Nephron (organoid): Measurements from ENCODE around the gene PCSK2.

ENCODE experiments used
- H3K27ac Mint-ChIP-seq, 3 experiments: 2 replicates each; pipeline ENCODE4 v1.8.0; 2020; ENCODE audit warnings: mixed read lengths in 3 of 3, mild to moderate bottlenecking in 2 of 3, moderate library complexity in 1 of 3
- H3K27me3 Mint-ChIP-seq: 2 replicates; pipeline ENCODE4 v1.8.0; 2021; ENCODE audit warnings: low read depth, mild to moderate bottlenecking, moderate library complexity, mixed read lengths
- H3K36me3 Mint-ChIP-seq: 2 replicates; pipeline ENCODE4 v1.8.0; 2020; ENCODE audit warnings: low read depth, mixed read lengths
- H3K4me1 Mint-ChIP-seq: 2 replicates; pipeline ENCODE4 v1.8.0; 2020; ENCODE audit warnings: mixed read lengths
- H3K4me3 Mint-ChIP-seq, 3 experiments: 2 replicates each; pipeline ENCODE4 v1.8.0; 2020; ENCODE audit warnings: mild to moderate bottlenecking in 3 of 3, mixed read lengths in 3 of 3, moderate library complexity in 2 of 3
- H3K9me3 Mint-ChIP-seq: 2 replicates; pipeline ENCODE4 v1.8.0; 2020; ENCODE audit warnings: mixed read lengths
- CTCF ChIP-seq, 3 experiments: fragments of 200-600 bp; sonication (generic); IDR thresholded peaks; one replicate each; pipeline ENCODE4 v1.5.0; 2021; ENCODE audit warnings: antibody characterized with exemption in 3 of 3; ENCODE audit not compliant: unreplicated experiment in 3 of 3

PCSK2 gene

GRCh38 chr20:17223553-17223952 lies 3.3 kb upstream of the PCSK2 start:
- TF ChIP-seq CTCF (IDR thresholded peaks at IDR 0.05; ENCODE audit: unreplicated experiment in 3 of 3) = no peak
- Mint-ChIP-seq H3K36me3 (no peaks in the 10 kb centered on the region), H3K27ac (no peak overlapping the region), H3K4me3 (no peak overlapping the region), H3K27me3 (peaks cover 68% of the 10 kb centered on the region), H3K9me3 (no peaks in the 10 kb centered on the region), H3K4me1 (peaks cover 17% of the 10 kb centered on the region)

DNA sequence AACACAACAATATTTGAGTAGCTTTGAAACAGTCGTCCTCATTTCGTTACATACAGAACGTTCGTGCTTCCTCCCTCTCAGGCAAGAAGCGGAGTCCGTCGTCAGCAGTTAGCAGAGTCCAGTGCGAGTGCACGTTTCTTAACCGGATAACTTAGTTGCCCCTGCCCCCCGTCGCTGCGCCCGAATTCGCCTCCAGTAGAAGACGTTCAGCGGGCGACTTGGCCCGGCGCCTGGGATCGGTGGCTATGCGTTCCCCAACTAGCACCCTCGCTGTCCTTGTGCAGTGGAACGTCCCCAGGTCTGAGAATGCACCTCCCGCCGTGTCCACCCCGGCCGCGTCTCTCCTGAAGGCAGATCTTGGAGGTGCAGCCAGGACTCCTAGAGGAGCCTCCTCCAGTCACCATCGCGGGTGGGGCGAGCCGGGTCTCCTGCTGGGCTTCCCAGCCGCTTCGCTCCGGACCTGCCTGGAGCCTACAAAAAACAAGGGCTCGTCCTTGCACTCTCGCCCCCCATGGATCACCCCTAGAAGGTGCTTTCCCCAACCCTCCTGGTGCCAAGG lies 910 bp upstream of the PCSK2 start:
- Mint-ChIP-seq H3K27me3 (peaks cover 87% of the 10 kb centered on the region), H3K36me3 (no peaks in the 10 kb centered on the region), H3K4me3 (peak overlapping the region; percentile 78 to 82 (median 80)), H3K27ac (no peak overlapping the region), H3K4me1 (peaks cover 27% of the 10 kb centered on the region), H3K9me3 (no peaks in the 10 kb centered on the region)
- no peak for TF ChIP-seq CTCF (IDR thresholded peaks at IDR 0.05; ENCODE audit: unreplicated experiment in 3 of 3)

DNA sequence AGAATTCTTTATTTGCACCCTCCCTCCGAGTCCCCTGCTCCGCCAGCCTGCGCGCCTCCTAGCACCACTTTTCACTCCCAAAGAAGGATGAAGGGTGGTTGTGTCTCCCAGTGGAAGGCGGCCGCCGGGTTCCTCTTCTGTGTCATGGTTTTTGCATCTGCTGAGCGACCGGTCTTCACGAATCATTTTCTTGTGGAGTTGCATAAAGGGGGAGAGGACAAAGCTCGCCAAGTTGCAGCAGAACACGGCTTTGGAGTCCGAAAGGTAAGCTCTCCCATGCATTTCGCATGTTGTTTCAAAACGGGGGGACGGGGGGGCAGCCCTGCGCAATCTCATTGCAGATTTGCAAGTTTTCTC lies 357 bp downstream of the PCSK2 start:
- Mint-ChIP-seq H3K4me3 (peak overlapping the region; percentile 80 to 86 (median 83)), H3K36me3 (no peaks in the 10 kb centered on the region)

GRCh38 chr20:17227669-17228623 lies 1.1 kb downstream of the PCSK2 start:
- H3K9me3 Mint-ChIP-seq = no peaks in the 10 kb centered on the region
- peaks cover 27% of the 10 kb centered on the region for H3K4me1 Mint-ChIP-seq
- peak overlapping the region; percentile 80 to 86 (median 83) for H3K4me3 Mint-ChIP-seq
- H3K27me3 Mint-ChIP-seq = peaks cover 89% of the 10 kb centered on the region
- no peaks in the 10 kb centered on the region for H3K36me3 Mint-ChIP-seq
- no peak overlapping the region for H3K27ac Mint-ChIP-seq
- TF ChIP-seq CTCF (IDR thresholded peaks at IDR 0.05; ENCODE audit: unreplicated experiment in 3 of 3) = no peak

More for the DNA sequence above, 357 bp downstream of the PCSK2 start:
- Mint-ChIP-seq H3K27ac (no peak overlapping the region), H3K27me3 (peaks cover 90% of the 10 kb centered on the region), H3K4me1 (peaks cover 27% of the 10 kb centered on the region), H3K9me3 (no peaks in the 10 kb centered on the region)
- TF ChIP-seq CTCF (IDR thresholded peaks at IDR 0.05; ENCODE audit: unreplicated experiment in 3 of 3) = no peak

GRCh38 chr20:17228624-17229061 lies 1.8 kb downstream of the PCSK2 start:
- no peak for TF ChIP-seq CTCF (IDR thresholded peaks at IDR 0.05; ENCODE audit: unreplicated experiment in 3 of 3)
- Mint-ChIP-seq H3K4me1 (peaks cover 27% of the 10 kb centered on the region), H3K9me3 (no peaks in the 10 kb centered on the region)

More at GRCh38 chr20:17228624-17229061, 1.8 kb downstream of the PCSK2 start:
- Mint-ChIP-seq H3K36me3 (no peaks in the 10 kb centered on the region), H3K4me3 (peak overlapping the region; percentile 80 to 86 (median 83)), H3K27me3 (peaks cover 87% of the 10 kb centered on the region), H3K27ac (no peak overlapping the region)
